Karpas-422 (cell line): ENCODE results near the gene LRRC59. TPM values are rescaled to one million over a fixed set of nuclear protein-coding genes. Genes with fewer than 3 reads are reported as not detected.
A peak's percentile ranks its signal among the peaks of the same experiment; 100 is the strongest.

Source experiments
- DNase-seq: peaks from one replicate; pipeline ENCODE4 v3.0.0-alpha.2; 2015
- H2AFZ ChIP-seq: fragments of 200-600 bp; sonication (generic); 2 replicates; pipeline ENCODE4 v1.6.1; 2014; ENCODE audit warnings: antibody characterized with exemption, low read length, mixed read lengths
- H3K27ac ChIP-seq: fragments of 200-600 bp; sonication (generic); 2 replicates; pipeline ENCODE4 v1.5.1; 2014; ENCODE audit warnings: mild to moderate bottlenecking, low read length, moderate library complexity
- H3K27me3 ChIP-seq: fragments of 200-600 bp; sonication (generic); 2 replicates; pipeline ENCODE4 v1.6.1; 2014; ENCODE audit warnings: low read length, mixed read lengths
- H3K36me3 ChIP-seq: fragments of 200-600 bp; sonication (generic); 2 replicates; pipeline ENCODE4 v1.6.1; 2014; ENCODE audit warnings: low read length, mixed read lengths; ENCODE audit not compliant: insufficient read depth
- H3K4me1 ChIP-seq: fragments of 200-600 bp; sonication (generic); 2 replicates; pipeline ENCODE4 v1.6.1; 2014; ENCODE audit warnings: mild to moderate bottlenecking, low read length, mixed read lengths
- H3K4me2 ChIP-seq: fragments of 200-600 bp; sonication (generic); 2 replicates; pipeline ENCODE4 v1.6.1; 2014; ENCODE audit warnings: low read length, low read depth, mild to moderate bottlenecking; ENCODE audit not compliant: poor library complexity, severe bottlenecking
- H3K4me3 ChIP-seq: fragments of 200-600 bp; sonication (generic); 2 replicates; pipeline ENCODE4 v1.5.1; 2014; ENCODE audit warnings: mild to moderate bottlenecking, antibody characterized with exemption, low read length, mixed read lengths
- H3K79me2 ChIP-seq: fragments of 200-600 bp; sonication (generic); 2 replicates; pipeline ENCODE4 v1.6.1; 2014; ENCODE audit warnings: mild to moderate bottlenecking, low read length, mixed read lengths
- H3K9ac ChIP-seq: fragments of 200-600 bp; sonication (generic); 2 replicates; pipeline ENCODE4 v1.6.0; 2014; ENCODE audit warnings: low read length
- H3K9me2 ChIP-seq: fragments of 200-600 bp; sonication (generic), shearing (Covaris generic); replicated peaks from 2 replicates; pipeline ENCODE4 v1.6.0; 2014; ENCODE audit warnings: mild to moderate bottlenecking, low read length, moderate library complexity; ENCODE audit not compliant: insufficient read depth
- H3K9me3 ChIP-seq: fragments of 300-700, 200-600 bp; sonication (generic); 2 replicates; pipeline ENCODE4 v1.6.1; 2014; ENCODE audit warnings: low read length, mixed read lengths
- H4K20me1 ChIP-seq: fragments of 200-600 bp; sonication (generic); 2 replicates; pipeline ENCODE4 v1.6.1; 2014; ENCODE audit warnings: mild to moderate bottlenecking, antibody characterized with exemption, low read length, low read depth; ENCODE audit not compliant: insufficient read depth
- total RNA-seq: library from RNA; depleted of rRNA; stranded (reverse); fragments of >200 nt; shearing (Covaris generic); gene quantifications from 2 replicates; pipeline ENCODE4 v1.2.3, GENCODE V29; 2014; ENCODE audit warnings: low replicate concordance

The LRRC59 gene
- total RNA-seq, 1 experiment from 2014 or later, result 53.3 TPM

GRCh38 chr17:50373705-50374104 lies 23.6 kb downstream of the LRRC59 start:
- Histone ChIP-seq H3K4me1 (peaks cover 19% of the 10 kb centered on the region), H3K9me3 (no peaks in the 10 kb centered on the region), H3K27ac (peak overlapping the region; percentile 60), H3K9me2 (no peaks in the 10 kb centered on the region), H4K20me1 (no peaks in the 10 kb centered on the region), H3K27me3 (no peaks in the 10 kb centered on the region), H3K4me3 (peak overlapping the region; percentile 86), H3K4me2 (peak overlapping the region; percentile 85), H3K36me3 (peaks cover 18% of the 10 kb centered on the region; the same call in 1 of the 2 replicates), H3K9ac (peak overlapping the region; percentile 85), H3K79me2 (peaks cover 36% of the 10 kb centered on the region), H2AFZ (no peak overlapping the region)
- DNase-seq, result no peak

GRCh38 chr17:50372758-50373556 lies 24.4 kb downstream of the LRRC59 start, which contains the start of the genes EME1 and MRPL27:
TSS of gene EME1 (plus strand) at chr17:50373229. CDS start at chr17:50375209, 1,980 bp downstream.
TSS of gene MRPL27 (minus strand) at chr17:50373184. CDS start at chr17:50373170, 14 bp downstream.
- Histone ChIP-seq H3K4me2 (peak within 1 kb of the TSS; percentile 85), H4K20me1 (no peaks in the 10 kb centered on the region), H2AFZ (peak within 1 kb of the TSS; percentile 73), H3K4me1 (peaks cover 19% of the 10 kb centered on the region), H3K9ac (peak within 1 kb of the TSS; percentile 85), H3K9me2 (no peaks in the 10 kb centered on the region), H3K9me3 (no peaks in the 10 kb centered on the region), H3K36me3 (peaks cover 23% of the 10 kb centered on the region; the same call in 1 of the 2 replicates), H3K27me3 (no peaks in the 10 kb centered on the region), H3K4me3 (peak within 1 kb of the TSS; percentile 86), H3K27ac (peak within 1 kb of the TSS; percentile 60), H3K79me2 (peaks cover 36% of the 10 kb centered on the region)
- DNase-seq, result peak; percentile 97

DNA sequence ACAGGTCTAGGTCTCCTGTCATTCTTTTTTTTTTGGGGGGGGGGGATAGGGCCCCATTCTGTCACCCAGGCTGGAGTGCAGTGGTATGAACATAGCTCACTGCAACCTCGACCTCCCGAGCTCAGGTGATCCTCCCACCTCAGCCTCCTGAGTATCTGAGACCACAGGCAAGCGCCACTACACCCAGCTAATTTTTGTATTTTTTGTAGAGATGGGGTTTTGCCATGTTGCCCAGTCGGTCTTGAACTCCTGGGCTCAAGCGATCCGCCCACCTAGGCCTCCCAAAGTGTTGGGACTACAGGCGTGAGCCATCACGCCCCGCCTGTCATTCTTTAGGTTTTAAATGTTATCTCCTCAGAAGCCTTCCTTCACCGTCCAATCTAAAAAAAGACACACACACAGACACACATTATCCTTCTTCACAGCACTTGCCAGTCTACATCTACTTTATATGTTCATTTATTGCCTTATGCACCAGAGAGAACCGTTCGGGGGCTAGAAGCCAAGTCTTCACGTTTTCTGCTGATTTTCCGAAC lies 25.0 kb downstream of the LRRC59 start:
- Histone ChIP-seq H3K79me2 (peaks cover 36% of the 10 kb centered on the region), H3K36me3 (peaks cover 26% of the 10 kb centered on the region; the same call in 1 of the 2 replicates)

GRCh38 chr17:50371526-50371925 lies 25.8 kb downstream of the LRRC59 start:
- Histone ChIP-seq H3K4me1 (peaks cover 19% of the 10 kb centered on the region), H2AFZ (no peak overlapping the region), H4K20me1 (no peaks in the 10 kb centered on the region), H3K4me2 (peak overlapping the region; percentile 85), H3K27ac (no peak overlapping the region), H3K79me2 (peaks cover 36% of the 10 kb centered on the region), H3K4me3 (peak overlapping the region; percentile 86), H3K27me3 (no peaks in the 10 kb centered on the region), H3K36me3 (peaks cover 26% of the 10 kb centered on the region; the same call in 1 of the 2 replicates), H3K9me3 (no peaks in the 10 kb centered on the region), H3K9ac (peak overlapping the region; percentile 85), H3K9me2 (no peaks in the 10 kb centered on the region)
- DNase-seq, result no peak

More for the DNA sequence above, 25.0 kb downstream of the LRRC59 start:
- Histone ChIP-seq H4K20me1 (no peaks in the 10 kb centered on the region), H2AFZ (peak overlapping the region; percentile 73), H3K9me3 (no peaks in the 10 kb centered on the region), H3K9ac (peak overlapping the region; percentile 85), H3K4me2 (peak overlapping the region; percentile 85), H3K27me3 (no peaks in the 10 kb centered on the region), H3K9me2 (no peaks in the 10 kb centered on the region), H3K4me3 (peak overlapping the region; percentile 86), H3K4me1 (peaks cover 19% of the 10 kb centered on the region), H3K27ac (peak overlapping the region; percentile 60)
- DNase-seq, result no peak

DNA sequence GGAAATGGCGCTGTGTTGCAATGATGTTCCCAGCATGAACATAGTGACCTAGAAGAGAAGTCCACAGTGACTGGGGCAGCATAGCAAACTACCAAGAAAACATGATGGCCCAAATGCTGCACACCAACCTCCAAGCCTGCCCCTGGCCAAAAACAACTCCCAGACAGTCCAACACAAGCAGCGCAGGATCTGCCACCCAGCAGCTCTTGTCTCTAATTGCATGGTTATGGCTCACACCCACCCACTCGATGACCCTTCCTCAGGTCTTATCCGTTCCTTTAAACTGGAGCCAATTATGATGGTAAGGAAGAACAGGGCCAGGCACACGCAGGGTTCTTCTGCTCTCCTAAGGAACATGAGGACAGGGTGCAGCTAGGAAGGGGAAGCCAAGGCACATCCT lies 27.3 kb downstream of the LRRC59 start:
- no peaks in the 10 kb centered on the region for H3K27me3 ChIP-seq
- no peak overlapping the region for H3K9ac ChIP-seq

GRCh38 chr17:50367401-50367800 lies 29.9 kb downstream of the LRRC59 start:
- H3K4me3 ChIP-seq, result no peak overlapping the region
- H2AFZ ChIP-seq, result no peak overlapping the region
- no peak overlapping the region for H3K27ac ChIP-seq
- H3K79me2 ChIP-seq, result peaks cover 24% of the 10 kb centered on the region
- H3K9me3 ChIP-seq, result no peaks in the 10 kb centered on the region
- H3K4me1 ChIP-seq, result peaks cover 12% of the 10 kb centered on the region
- no peak overlapping the region for H3K9ac ChIP-seq
- H3K27me3 ChIP-seq, result no peaks in the 10 kb centered on the region
- no peak for DNase-seq
- H3K36me3 ChIP-seq, result peaks cover 26% of the 10 kb centered on the region; the same call in 1 of the 2 replicates
- H4K20me1 ChIP-seq, result no peaks in the 10 kb centered on the region
- no peaks in the 10 kb centered on the region for H3K9me2 ChIP-seq
- H3K4me2 ChIP-seq, result no peak overlapping the region

More for the DNA sequence above, 27.3 kb downstream of the LRRC59 start:
- Histone ChIP-seq H3K4me3 (no peak overlapping the region), H3K4me1 (peaks cover 19% of the 10 kb centered on the region), H3K79me2 (peaks cover 36% of the 10 kb centered on the region), H3K27ac (no peak overlapping the region), H2AFZ (no peak overlapping the region), H3K9me3 (no peaks in the 10 kb centered on the region), H3K36me3 (peaks cover 26% of the 10 kb centered on the region; the same call in 1 of the 2 replicates), H3K9me2 (no peaks in the 10 kb centered on the region), H4K20me1 (no peaks in the 10 kb centered on the region), H3K4me2 (no peak overlapping the region)
- no peak for DNase-seq

DNA sequence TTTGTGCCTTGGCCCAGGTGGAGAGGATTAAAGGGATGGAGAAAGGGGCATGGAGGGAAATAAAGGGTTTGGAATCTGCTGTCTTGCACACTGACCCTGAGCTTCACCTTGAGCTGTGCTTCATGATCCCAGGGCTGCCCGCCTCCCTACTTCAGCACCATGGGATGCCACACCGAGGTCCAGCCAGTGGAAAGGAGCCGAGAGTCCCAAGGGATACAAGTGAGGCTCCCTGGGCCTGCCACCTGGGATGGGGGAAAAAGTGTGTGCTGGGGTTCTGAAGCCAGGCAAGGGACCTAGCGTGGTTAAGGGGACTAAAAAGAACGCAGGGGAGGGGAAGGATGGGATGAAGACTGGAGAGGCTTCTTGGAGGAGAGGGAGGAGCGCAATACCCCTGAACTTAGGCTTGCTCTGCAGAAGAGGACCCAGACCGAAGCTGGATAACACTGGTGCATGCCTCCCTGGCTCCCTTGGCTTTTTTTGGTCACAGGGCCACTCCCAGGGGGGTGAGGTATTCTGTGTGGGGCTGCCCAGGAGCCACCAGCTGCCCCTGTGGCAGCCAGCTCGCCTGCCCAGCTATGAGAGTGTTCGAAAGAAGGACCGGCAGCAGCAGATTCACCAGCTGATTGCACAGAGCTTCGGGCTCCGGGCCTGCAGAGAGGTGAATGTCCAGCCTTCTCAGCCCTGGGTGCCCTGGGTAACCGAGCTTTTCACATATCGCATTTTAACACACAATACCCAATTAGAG lies 31.5 kb downstream of the LRRC59 start:
- no peak overlapping the region for H3K9ac ChIP-seq
- peaks cover 9% of the 10 kb centered on the region for H3K79me2 ChIP-seq
- H2AFZ ChIP-seq, result no peak overlapping the region
- no peak for DNase-seq
- H3K4me3 ChIP-seq, result no peak overlapping the region
- no peak overlapping the region for H3K4me2 ChIP-seq
- no peaks in the 10 kb centered on the region for H4K20me1 ChIP-seq
- H3K4me1 ChIP-seq, result peaks cover 3% of the 10 kb centered on the region
- H3K27me3 ChIP-seq, result no peaks in the 10 kb centered on the region
- H3K27ac ChIP-seq, result no peak overlapping the region
- H3K36me3 ChIP-seq, result peaks cover 26% of the 10 kb centered on the region; the same call in 1 of the 2 replicates
- no peaks in the 10 kb centered on the region for H3K9me2 ChIP-seq
- no peaks in the 10 kb centered on the region for H3K9me3 ChIP-seq
